ENCODE measurements around the gene KRTAP4-11.
"Not testable (repeated sequence)": the region's sequence is repeated elsewhere in the genome, so short reads cannot be mapped to it uniquely, and the experiment has no call there.

The KRTAP4-11 gene

GRCh38 chr17:41117846-41118386 is at the start of gene KRTAP4-11:
TSS of gene KRTAP4-11 (minus strand) at chr17:41118373. CDS start at chr17:41118315, 58 bp downstream.
- H3K36me3 Mint-ChIP-seq (ENCODE audit: insufficient read depth); H3K4me3 Mint-ChIP-seq; DNase-seq (ENCODE audit: low spot score in 2 of 2); H3K27ac Mint-ChIP-seq (ENCODE audit: low read depth); H3K9me3 Mint-ChIP-seq; ATAC-seq (replicated peaks; ENCODE audit: extremely low read depth, poor library complexity, severe bottlenecking): not testable (repeated sequence)
- Mint-ChIP-seq H3K4me1 (peaks cover 31% of the 10 kb centered on the region), H3K27me3 (peaks cover 22% of the 10 kb centered on the region)

- ATAC-seq (replicated peaks; ENCODE audit: extremely low read depth, poor library complexity, severe bottlenecking): no peak
- peaks cover 17% of the 10 kb centered on the region for H3K27me3 Mint-ChIP-seq
- no peaks in the 10 kb centered on the region for H3K9me3 Mint-ChIP-seq
- no peak overlapping the region for H3K27ac Mint-ChIP-seq (ENCODE audit: low read depth)
- peaks cover 2% of the 10 kb centered on the region for H3K36me3 Mint-ChIP-seq (ENCODE audit: insufficient read depth)
- DNase-seq (ENCODE audit: low spot score in 2 of 2): no peak
- no peak overlapping the region for H3K4me3 Mint-ChIP-seq
- H3K4me1 Mint-ChIP-seq: no peaks in the 10 kb centered on the region
Observed at GRCh38 chr17:41167561-41167960, 49.4 kb upstream of the KRTAP4-11 start.

GRCh38 chr17:41163828-41164227 is 45.7 kb upstream of the KRTAP4-11 start:
- Mint-ChIP-seq H3K4me3 (no peak overlapping the region), H3K27me3 (peaks cover 22% of the 10 kb centered on the region), H3K36me3 (ENCODE audit: insufficient read depth) (no peaks in the 10 kb centered on the region), H3K4me1 (no peaks in the 10 kb centered on the region), H3K9me3 (no peaks in the 10 kb centered on the region), H3K27ac (ENCODE audit: low read depth) (no peak overlapping the region)
- ATAC-seq (replicated peaks; ENCODE audit: extremely low read depth, poor library complexity, severe bottlenecking) (no peak), DNase-seq (ENCODE audit: low spot score in 2 of 2) (no peak)

- Mint-ChIP-seq H3K4me3 (no peak within 1 kb of the TSS), H3K27me3 (peaks cover 49% of the 10 kb centered on the region), H3K27ac (ENCODE audit: low read depth) (no peak within 1 kb of the TSS), H3K9me3 (no peaks in the 10 kb centered on the region), H3K4me1 (no peaks in the 10 kb centered on the region), H3K36me3 (ENCODE audit: insufficient read depth) (no peaks in the 10 kb centered on the region)
- no peak for ATAC-seq (replicated peaks; ENCODE audit: extremely low read depth, poor library complexity, severe bottlenecking)
- no peak for DNase-seq (ENCODE audit: low spot score in 2 of 2)
Observed at GRCh38 chr17:41160648-41161047, 42.5 kb upstream of the KRTAP4-11 start, which contains the start of gene KRTAP4-4. TSS of gene KRTAP4-4 (minus strand) at chr17:41160748. CDS start at chr17:41160691, 57 bp downstream.

GRCh38 chr17:41160190-41160589 is 42.0 kb upstream of the KRTAP4-11 start:
- not testable (repeated sequence) for ATAC-seq (replicated peaks; ENCODE audit: extremely low read depth, poor library complexity, severe bottlenecking); H3K4me1 Mint-ChIP-seq; H3K9me3 Mint-ChIP-seq; H3K36me3 Mint-ChIP-seq (ENCODE audit: insufficient read depth); DNase-seq (ENCODE audit: low spot score in 2 of 2); H3K27ac Mint-ChIP-seq (ENCODE audit: low read depth); H3K4me3 Mint-ChIP-seq
- peaks cover 54% of the 10 kb centered on the region for H3K27me3 Mint-ChIP-seq

- H3K9me3 Mint-ChIP-seq: no peaks in the 10 kb centered on the region
- H3K4me1 Mint-ChIP-seq: no peaks in the 10 kb centered on the region
- peaks cover 58% of the 10 kb centered on the region for H3K27me3 Mint-ChIP-seq
- no peak overlapping the region for H3K4me3 Mint-ChIP-seq
- no peak for DNase-seq (ENCODE audit: low spot score in 2 of 2)
- ATAC-seq (replicated peaks; ENCODE audit: extremely low read depth, poor library complexity, severe bottlenecking): no peak
- no peaks in the 10 kb centered on the region for H3K36me3 Mint-ChIP-seq (ENCODE audit: insufficient read depth)
- no peak overlapping the region for H3K27ac Mint-ChIP-seq (ENCODE audit: low read depth)
Observed at GRCh38 chr17:41153856-41154255, 35.7 kb upstream of the KRTAP4-11 start.

GRCh38 chr17:41151525-41151924 is 33.4 kb upstream of the KRTAP4-11 start:
- no peak for DNase-seq (ENCODE audit: low spot score in 2 of 2)
- ATAC-seq (replicated peaks; ENCODE audit: extremely low read depth, poor library complexity, severe bottlenecking): no peak

GRCh38 chr17:41150026-41150425 is 31.9 kb upstream of the KRTAP4-11 start:
- ATAC-seq (replicated peaks; ENCODE audit: extremely low read depth, poor library complexity, severe bottlenecking): no peak
- no peak for DNase-seq (ENCODE audit: low spot score in 2 of 2)
- H3K36me3 Mint-ChIP-seq (ENCODE audit: insufficient read depth): no peaks in the 10 kb centered on the region
- H3K27ac Mint-ChIP-seq (ENCODE audit: low read depth): no peak overlapping the region
- peaks cover 28% of the 10 kb centered on the region for H3K27me3 Mint-ChIP-seq
- H3K4me3 Mint-ChIP-seq: no peak overlapping the region
- H3K4me1 Mint-ChIP-seq: no peaks in the 10 kb centered on the region
- no peaks in the 10 kb centered on the region for H3K9me3 Mint-ChIP-seq

More at GRCh38 chr17:41151525-41151924, 33.4 kb upstream of the KRTAP4-11 start:
- H3K36me3 Mint-ChIP-seq (ENCODE audit: insufficient read depth): no peaks in the 10 kb centered on the region
- H3K9me3 Mint-ChIP-seq: no peaks in the 10 kb centered on the region
- H3K4me1 Mint-ChIP-seq: no peaks in the 10 kb centered on the region
- H3K27ac Mint-ChIP-seq (ENCODE audit: low read depth): no peak overlapping the region
- H3K4me3 Mint-ChIP-seq: no peak overlapping the region
- peaks cover 42% of the 10 kb centered on the region for H3K27me3 Mint-ChIP-seq

- ATAC-seq (replicated peaks; ENCODE audit: extremely low read depth, poor library complexity, severe bottlenecking) (no peak), DNase-seq (ENCODE audit: low spot score in 2 of 2) (no peak)
- Mint-ChIP-seq H3K4me3 (no peak within 1 kb of the TSS), H3K27ac (ENCODE audit: low read depth) (peak within 1 kb of the TSS; percentile 14), H3K27me3 (peaks cover 24% of the 10 kb centered on the region), H3K4me1 (no peaks in the 10 kb centered on the region), H3K36me3 (ENCODE audit: insufficient read depth) (no peaks in the 10 kb centered on the region), H3K9me3 (no peaks in the 10 kb centered on the region)
Observed at GRCh38 chr17:41149652-41149985, 31.4 kb upstream of the KRTAP4-11 start, which contains the start of gene KRTAP4-5. TSS of gene KRTAP4-5 (minus strand) at chr17:41149825. CDS start at chr17:41149767, 58 bp downstream.

- DNase-seq (ENCODE audit: low spot score in 2 of 2); H3K9me3 Mint-ChIP-seq; H3K4me3 Mint-ChIP-seq; ATAC-seq (replicated peaks; ENCODE audit: extremely low read depth, poor library complexity, severe bottlenecking); H3K4me1 Mint-ChIP-seq; H3K36me3 Mint-ChIP-seq (ENCODE audit: insufficient read depth): not testable (repeated sequence)
- peaks cover 19% of the 10 kb centered on the region for H3K27me3 Mint-ChIP-seq
- peak overlapping the region; percentile 14 for H3K27ac Mint-ChIP-seq (ENCODE audit: low read depth)
Observed at GRCh38 chr17:41148971-41149651, 30.9 kb upstream of the KRTAP4-11 start.

- Mint-ChIP-seq H3K9me3 (peaks cover 12% of the 10 kb centered on the region), H3K27ac (ENCODE audit: low read depth) (no peak overlapping the region), H3K4me1 (no peaks in the 10 kb centered on the region), H3K36me3 (ENCODE audit: insufficient read depth) (no peaks in the 10 kb centered on the region), H3K4me3 (no peak overlapping the region), H3K27me3 (peaks cover 12% of the 10 kb centered on the region)
- no peak for DNase-seq (ENCODE audit: low spot score in 2 of 2)
- ATAC-seq (replicated peaks; ENCODE audit: extremely low read depth, poor library complexity, severe bottlenecking): no peak
Observed at GRCh38 chr17:41147531-41148204, 29.5 kb upstream of the KRTAP4-11 start.

GRCh38 chr17:41145261-41145660 is 27.1 kb upstream of the KRTAP4-11 start:
- Mint-ChIP-seq H3K36me3 (ENCODE audit: insufficient read depth) (no peaks in the 10 kb centered on the region), H3K27me3 (peaks cover 17% of the 10 kb centered on the region), H3K27ac (ENCODE audit: low read depth) (no peak overlapping the region), H3K9me3 (peaks cover 20% of the 10 kb centered on the region), H3K4me3 (no peak overlapping the region), H3K4me1 (no peaks in the 10 kb centered on the region)
- ATAC-seq (replicated peaks; ENCODE audit: extremely low read depth, poor library complexity, severe bottlenecking): no peak
- DNase-seq (ENCODE audit: low spot score in 2 of 2): no peak

- H3K9me3 Mint-ChIP-seq: peaks cover 21% of the 10 kb centered on the region
- H3K4me1 Mint-ChIP-seq: no peaks in the 10 kb centered on the region
- H3K36me3 Mint-ChIP-seq (ENCODE audit: insufficient read depth): no peaks in the 10 kb centered on the region
- DNase-seq (ENCODE audit: low spot score in 2 of 2) (no peak), ATAC-seq (replicated peaks; ENCODE audit: extremely low read depth, poor library complexity, severe bottlenecking) (no peak)
- H3K27ac Mint-ChIP-seq (ENCODE audit: low read depth): no peak overlapping the region
- H3K27me3 Mint-ChIP-seq: peaks cover 17% of the 10 kb centered on the region
- H3K4me3 Mint-ChIP-seq: no peak overlapping the region
Observed at GRCh38 chr17:41144846-41145245, 26.7 kb upstream of the KRTAP4-11 start.
